RWPE2 (cell line): Measurements from ENCODE around the gene BBS12.

Source experiments
- ATAC-seq: fragments of 200-7000 bp; cut with Tn5 transposase; 3 replicates; pipeline ENCODE4 v1.9.1; 2021; ENCODE audit warnings: low read depth
- DNase-seq: peaks from one replicate; pipeline ENCODE4 v3.0.0-alpha.2; 2020; ENCODE audit warnings: low spot score
- H3K27ac ChIP-seq: fragments of 450-650 bp; 2 replicates; pipeline ENCODE4 v1.5.1; 2017; ENCODE audit warnings: mild to moderate bottlenecking; ENCODE audit not compliant: poor library complexity, severe bottlenecking
- H3K27me3 ChIP-seq: fragments of 250-450 bp; sonication (Bioruptor Pico); 2 replicates; pipeline ENCODE4 v1.5.1; 2021; ENCODE audit warnings: mild to moderate bottlenecking, moderate library complexity; ENCODE audit not compliant: insufficient read depth, poor library complexity, severe bottlenecking
- H3K36me3 ChIP-seq: fragments of 250-450 bp; sonication (Bioruptor Pico); 2 replicates; pipeline ENCODE4 v1.5.1; 2020; ENCODE audit warnings: low read depth, mild to moderate bottlenecking, moderate library complexity
- H3K4me1 ChIP-seq: fragments of 250-450 bp; sonication (Bioruptor Pico); 2 replicates; pipeline ENCODE4 v1.5.1; 2021; ENCODE audit warnings: mild to moderate bottlenecking, moderate library complexity; ENCODE audit not compliant: insufficient read depth, poor library complexity, severe bottlenecking
- H3K4me3 ChIP-seq: fragments of 250-450 bp; sonication (Bioruptor Pico); 2 replicates; pipeline ENCODE4 v1.5.1; 2021; ENCODE audit warnings: mild to moderate bottlenecking, moderate library complexity; ENCODE audit not compliant: severe bottlenecking
- H3K9me3 ChIP-seq: fragments of 250-450 bp; sonication (Bioruptor Pico); 2 replicates; pipeline ENCODE4 v1.5.1; 2021; ENCODE audit warnings: mild to moderate bottlenecking, moderate library complexity; ENCODE audit not compliant: severe bottlenecking
- CTCF ChIP-seq: fragments of 450-650 bp; IDR thresholded peaks from one replicate; pipeline ENCODE4 v1.5.1; 2017; ENCODE audit warnings: mild to moderate bottlenecking, moderate library complexity; ENCODE audit not compliant: poor library complexity, severe bottlenecking

Gene BBS12

GRCh38 chr4:122701061-122701460, 31.4 kb upstream of the BBS12 start:
- H3K9me3 ChIP-seq = no peaks in the 10 kb centered on the region
- peaks cover 13% of the 10 kb centered on the region; the same call in 1 of the 2 replicates for H3K36me3 ChIP-seq
- peaks cover 26% of the 10 kb centered on the region for H3K4me1 ChIP-seq
- ATAC-seq = peak; percentile 54; the same call in 2 of the 3 replicates
- TF ChIP-seq CTCF = no peak
- peak overlapping the region; percentile 26 for H3K4me3 ChIP-seq
- H3K27me3 ChIP-seq = no peaks in the 10 kb centered on the region
- H3K27ac ChIP-seq = peak overlapping the region; percentile 62
- DNase-seq = no peak

GRCh38 chr4:122701965-122702364, 30.5 kb upstream of the BBS12 start:
- H3K27ac ChIP-seq = peak overlapping the region; percentile 62
- peaks cover 13% of the 10 kb centered on the region; the same call in 1 of the 2 replicates for H3K36me3 ChIP-seq
- H3K4me1 ChIP-seq = peaks cover 26% of the 10 kb centered on the region
- H3K4me3 ChIP-seq = no peak overlapping the region
- ATAC-seq = no peak
- no peaks in the 10 kb centered on the region for H3K9me3 ChIP-seq
- no peak for DNase-seq
- no peaks in the 10 kb centered on the region for H3K27me3 ChIP-seq
- no peak for TF ChIP-seq CTCF

- no peak for TF ChIP-seq CTCF
- no peak overlapping the region for H3K27ac ChIP-seq
- H3K4me3 ChIP-seq = no peak overlapping the region
- no peaks in the 10 kb centered on the region for H3K27me3 ChIP-seq
- peaks cover 19% of the 10 kb centered on the region; the same call in 1 of the 2 replicates for H3K36me3 ChIP-seq
- no peak for DNase-seq
- no peak for ATAC-seq
- H3K4me1 ChIP-seq = peaks cover 26% of the 10 kb centered on the region
- no peaks in the 10 kb centered on the region for H3K9me3 ChIP-seq
Observed at GRCh38 chr4:122702939-122703338, 29.6 kb upstream of the BBS12 start.

- Histone ChIP-seq H3K9me3 (no peaks in the 10 kb centered on the region), H3K27ac (no peak overlapping the region), H3K4me1 (peaks cover 26% of the 10 kb centered on the region), H3K27me3 (no peaks in the 10 kb centered on the region), H3K4me3 (no peak overlapping the region), H3K36me3 (peaks cover 19% of the 10 kb centered on the region; the same call in 1 of the 2 replicates)
- ATAC-seq (no peak), DNase-seq (no peak)
- no peak for TF ChIP-seq CTCF
Observed at GRCh38 chr4:122703868-122704267, 28.6 kb upstream of the BBS12 start.

- no peak for TF ChIP-seq CTCF
- Histone ChIP-seq H3K9me3 (no peaks in the 10 kb centered on the region), H3K27me3 (no peaks in the 10 kb centered on the region), H3K36me3 (peaks cover 19% of the 10 kb centered on the region; the same call in 1 of the 2 replicates), H3K4me3 (no peak overlapping the region), H3K27ac (no peak overlapping the region), H3K4me1 (peaks cover 18% of the 10 kb centered on the region)
- ATAC-seq (no peak), DNase-seq (no peak)
Observed at GRCh38 chr4:122705009-122705408, 27.5 kb upstream of the BBS12 start.
